ENCODE results near the gene DUT.

The DUT gene

GRCh38 chr15:48383031-48383430 is 51.8 kb downstream of the DUT start:
- no peaks in the 10 kb centered on the region for H3K27me3 ChIP-seq (replicated peaks; ENCODE audit: control insufficient read depth, insufficient read depth, low read length, poor library complexity, severe bottlenecking)
- no peaks in the 10 kb centered on the region for H3K4me1 ChIP-seq (ENCODE audit: control insufficient read depth, insufficient read depth, low read length, poor library complexity, severe bottlenecking)
- no peak for DNase-seq
- H3K27ac ChIP-seq (ENCODE audit: insufficient read depth, low read length, poor library complexity, severe bottlenecking), result no peak overlapping the region
- no peaks in the 10 kb centered on the region for H3K9me3 ChIP-seq (ENCODE audit: control insufficient read depth, low read length)
- no peak overlapping the region for H3K4me3 ChIP-seq (ENCODE audit: insufficient read depth, low read depth, low read length, poor library complexity, severe bottlenecking)
- no peaks in the 10 kb centered on the region for H3K36me3 ChIP-seq (ENCODE audit: control insufficient read depth, insufficient read depth, low read length)

- Histone ChIP-seq H3K4me1 (ENCODE audit: control insufficient read depth, insufficient read depth, low read length, poor library complexity, severe bottlenecking) (no peaks in the 10 kb centered on the region), H3K27ac (ENCODE audit: insufficient read depth, low read length, poor library complexity, severe bottlenecking) (no peak overlapping the region), H3K27me3 (replicated peaks; ENCODE audit: control insufficient read depth, insufficient read depth, low read length, poor library complexity, severe bottlenecking) (no peaks in the 10 kb centered on the region), H3K9me3 (ENCODE audit: control insufficient read depth, low read length) (no peaks in the 10 kb centered on the region), H3K36me3 (ENCODE audit: control insufficient read depth, insufficient read depth, low read length) (no peaks in the 10 kb centered on the region), H3K4me3 (ENCODE audit: insufficient read depth, low read depth, low read length, poor library complexity, severe bottlenecking) (no peak overlapping the region)
- no peak for DNase-seq
Measured at GRCh38 chr15:48384616-48385015, 53.4 kb downstream of the DUT start.

GRCh38 chr15:48385031-48385830 is 54.0 kb downstream of the DUT start:
- no peak overlapping the region for H3K27ac ChIP-seq (ENCODE audit: insufficient read depth, low read length, poor library complexity, severe bottlenecking)
- H3K27me3 ChIP-seq (replicated peaks; ENCODE audit: control insufficient read depth, insufficient read depth, low read length, poor library complexity, severe bottlenecking), result no peaks in the 10 kb centered on the region
- no peaks in the 10 kb centered on the region for H3K4me1 ChIP-seq (ENCODE audit: control insufficient read depth, insufficient read depth, low read length, poor library complexity, severe bottlenecking)
- H3K36me3 ChIP-seq (ENCODE audit: control insufficient read depth, insufficient read depth, low read length), result no peaks in the 10 kb centered on the region
- DNase-seq, result no peak
- no peak overlapping the region for H3K4me3 ChIP-seq (ENCODE audit: insufficient read depth, low read depth, low read length, poor library complexity, severe bottlenecking)
- no peaks in the 10 kb centered on the region for H3K9me3 ChIP-seq (ENCODE audit: control insufficient read depth, low read length)

- Histone ChIP-seq H3K36me3 (ENCODE audit: control insufficient read depth, insufficient read depth, low read length) (no peaks in the 10 kb centered on the region), H3K9me3 (ENCODE audit: control insufficient read depth, low read length) (no peaks in the 10 kb centered on the region), H3K4me3 (ENCODE audit: insufficient read depth, low read depth, low read length, poor library complexity, severe bottlenecking) (no peak overlapping the region), H3K27me3 (replicated peaks; ENCODE audit: control insufficient read depth, insufficient read depth, low read length, poor library complexity, severe bottlenecking) (no peaks in the 10 kb centered on the region), H3K4me1 (ENCODE audit: control insufficient read depth, insufficient read depth, low read length, poor library complexity, severe bottlenecking) (no peaks in the 10 kb centered on the region), H3K27ac (ENCODE audit: insufficient read depth, low read length, poor library complexity, severe bottlenecking) (no peak overlapping the region)
- DNase-seq, result no peak
Measured at GRCh38 chr15:48388016-48388851, 57.0 kb downstream of the DUT start.

GRCh38 chr15:48388910-48389309 is 57.7 kb downstream of the DUT start:
- Histone ChIP-seq H3K9me3 (ENCODE audit: control insufficient read depth, low read length) (no peaks in the 10 kb centered on the region), H3K27ac (ENCODE audit: insufficient read depth, low read length, poor library complexity, severe bottlenecking) (no peak overlapping the region), H3K4me1 (ENCODE audit: control insufficient read depth, insufficient read depth, low read length, poor library complexity, severe bottlenecking) (no peaks in the 10 kb centered on the region), H3K4me3 (ENCODE audit: insufficient read depth, low read depth, low read length, poor library complexity, severe bottlenecking) (no peak overlapping the region), H3K36me3 (ENCODE audit: control insufficient read depth, insufficient read depth, low read length) (no peaks in the 10 kb centered on the region), H3K27me3 (replicated peaks; ENCODE audit: control insufficient read depth, insufficient read depth, low read length, poor library complexity, severe bottlenecking) (no peaks in the 10 kb centered on the region)
- DNase-seq, result no peak

GRCh38 chr15:48389691-48390143 is 58.5 kb downstream of the DUT start:
- Histone ChIP-seq H3K27me3 (replicated peaks; ENCODE audit: control insufficient read depth, insufficient read depth, low read length, poor library complexity, severe bottlenecking) (no peaks in the 10 kb centered on the region), H3K9me3 (ENCODE audit: control insufficient read depth, low read length) (no peaks in the 10 kb centered on the region), H3K27ac (ENCODE audit: insufficient read depth, low read length, poor library complexity, severe bottlenecking) (no peak overlapping the region), H3K36me3 (ENCODE audit: control insufficient read depth, insufficient read depth, low read length) (no peaks in the 10 kb centered on the region), H3K4me3 (ENCODE audit: insufficient read depth, low read depth, low read length, poor library complexity, severe bottlenecking) (no peak overlapping the region), H3K4me1 (ENCODE audit: control insufficient read depth, insufficient read depth, low read length, poor library complexity, severe bottlenecking) (no peaks in the 10 kb centered on the region)
- no peak for DNase-seq

GRCh38 chr15:48391950-48392349 is 60.7 kb downstream of the DUT start:
- DNase-seq, result no peak
- H3K36me3 ChIP-seq (ENCODE audit: control insufficient read depth, insufficient read depth, low read length), result no peaks in the 10 kb centered on the region
- no peaks in the 10 kb centered on the region for H3K27me3 ChIP-seq (replicated peaks; ENCODE audit: control insufficient read depth, insufficient read depth, low read length, poor library complexity, severe bottlenecking)
- H3K4me3 ChIP-seq (ENCODE audit: insufficient read depth, low read depth, low read length, poor library complexity, severe bottlenecking), result no peak overlapping the region
- H3K27ac ChIP-seq (ENCODE audit: insufficient read depth, low read length, poor library complexity, severe bottlenecking), result no peak overlapping the region
- H3K4me1 ChIP-seq (ENCODE audit: control insufficient read depth, insufficient read depth, low read length, poor library complexity, severe bottlenecking), result no peaks in the 10 kb centered on the region
- H3K9me3 ChIP-seq (ENCODE audit: control insufficient read depth, low read length), result no peaks in the 10 kb centered on the region

- Histone ChIP-seq H3K36me3 (ENCODE audit: control insufficient read depth, insufficient read depth, low read length) (no peaks in the 10 kb centered on the region), H3K27me3 (replicated peaks; ENCODE audit: control insufficient read depth, insufficient read depth, low read length, poor library complexity, severe bottlenecking) (no peaks in the 10 kb centered on the region), H3K9me3 (ENCODE audit: control insufficient read depth, low read length) (no peaks in the 10 kb centered on the region), H3K4me1 (ENCODE audit: control insufficient read depth, insufficient read depth, low read length, poor library complexity, severe bottlenecking) (no peaks in the 10 kb centered on the region), H3K4me3 (ENCODE audit: insufficient read depth, low read depth, low read length, poor library complexity, severe bottlenecking) (no peak overlapping the region), H3K27ac (ENCODE audit: insufficient read depth, low read length, poor library complexity, severe bottlenecking) (no peak overlapping the region)
- DNase-seq, result no peak
Measured at GRCh38 chr15:48392356-48392755, 61.1 kb downstream of the DUT start.
